Activated T-cell treated with anti-CD3 and anti-CD28 coated beads for 1 hour (primary cell): ENCODE results near the gene FAM50A.

Experiments used
- DNase-seq: peaks from one replicate; pipeline ENCODE4 v3.0.0-alpha.2; 2020; ENCODE audit warnings: low read depth

Gene FAM50A

GRCh38 chrX:154413142-154413541, 30.8 kb upstream of the FAM50A start:
- no peak for DNase-seq

GRCh38 chrX:154417157-154417556, 26.8 kb upstream of the FAM50A start:
- DNase-seq: no peak

GRCh38 chrX:154419189-154419588, 24.8 kb upstream of the FAM50A start:
- no peak for DNase-seq

GRCh38 chrX:154419688-154420401, 24.1 kb upstream of the FAM50A start:
- DNase-seq: no peak

- no peak for DNase-seq
Observed at GRCh38 chrX:154420402-154420756, 23.6 kb upstream of the FAM50A start.

GRCh38 chrX:154426916-154427770, 16.8 kb upstream of the FAM50A start:
- DNase-seq: no peak

- peak; percentile 77 for DNase-seq
Observed at GRCh38 chrX:154428176-154429171, 15.5 kb upstream of the FAM50A start, which contains the start of gene ATP6AP1. ATP6AP1 (plus strand) TSS chrX:154428677; CDS start chrX:154428693, 16 bp downstream.

- DNase-seq: no peak
Observed at GRCh38 chrX:154429711-154430110, 14.2 kb upstream of the FAM50A start.

- no peak for DNase-seq
Observed at GRCh38 chrX:154430479-154430878, 13.5 kb upstream of the FAM50A start.

- no peak for DNase-seq
Observed at GRCh38 chrX:154430916-154431315, 13.0 kb upstream of the FAM50A start.

- DNase-seq: no peak
Observed at GRCh38 chrX:154431341-154431740, 12.6 kb upstream of the FAM50A start.

GRCh38 chrX:154432210-154432609, 11.7 kb upstream of the FAM50A start:
- no peak for DNase-seq

GRCh38 chrX:154433605-154434004, 10.3 kb upstream of the FAM50A start:
- no peak for DNase-seq

GRCh38 chrX:154434394-154435168, 9.4 kb upstream of the FAM50A start:
- DNase-seq: no peak

- no peak for DNase-seq
Observed at GRCh38 chrX:154435171-154435733, 8.7 kb upstream of the FAM50A start.

- DNase-seq: peak; percentile 19
Observed at GRCh38 chrX:154436374-154436982, 7.5 kb upstream of the FAM50A start.

GRCh38 chrX:154436983-154437752, 6.8 kb upstream of the FAM50A start, which contains the start of gene GDI1:
GDI1 (plus strand) TSS chrX:154437154; CDS start chrX:154437255, 101 bp downstream.
- DNase-seq: peak; percentile 47

GRCh38 chrX:154437971-154438893, 5.7 kb upstream of the FAM50A start:
- DNase-seq: no peak
